ENCODE data around the gene ITPKA. TPM values are rescaled to one million over a fixed set of nuclear protein-coding genes. Genes with fewer than 3 reads are reported as not detected.

ITPKA gene
- total RNA-seq, 1 experiment from 2014 or later, result 16.8 TPM

DNA sequence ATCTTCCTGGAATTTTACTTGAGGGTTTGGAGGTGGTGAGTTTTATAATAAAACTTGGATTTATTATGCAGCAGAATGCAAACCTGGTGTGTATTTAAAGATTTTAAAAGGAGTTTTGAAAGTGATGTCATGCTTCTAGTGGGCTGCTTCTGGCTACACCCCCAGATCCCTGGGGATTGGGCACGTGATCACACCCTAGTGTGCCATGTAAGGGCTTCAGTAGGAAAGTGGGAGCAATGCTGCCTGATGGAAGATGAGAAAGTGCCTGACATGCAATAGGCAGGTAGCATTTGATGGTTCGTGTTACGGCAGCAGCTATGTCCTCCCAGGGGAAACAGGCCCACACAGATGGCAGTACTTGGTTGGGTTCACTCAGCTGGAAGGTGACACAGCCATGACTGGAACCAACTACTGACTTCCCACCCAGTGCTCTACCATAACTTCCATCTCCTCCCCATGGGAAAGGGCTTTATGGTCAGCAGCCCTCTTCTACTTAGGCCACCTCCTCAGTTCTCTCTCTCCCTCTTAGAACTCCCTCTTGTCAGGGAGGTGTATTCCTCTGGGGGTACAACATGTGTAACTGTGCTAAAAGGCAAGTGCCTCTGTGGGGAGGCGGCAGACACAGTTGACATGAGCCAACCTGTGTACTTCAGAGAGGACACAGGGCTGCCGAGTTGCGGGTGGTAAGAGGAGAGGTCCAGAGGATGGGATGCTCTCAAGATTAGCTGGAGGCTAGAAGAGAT is 5.6 kb downstream of the ITPKA start:
- H3K36me3 ChIP-seq (ENCODE audit: low read depth, low read length), result no peaks in the 10 kb centered on the region
- BruUV-seq (replicated peaks), result no TSS peak
- H3K9ac ChIP-seq (ENCODE audit: low read length), result no peak overlapping the region
- intact Hi-C loops (cut with micrococcal nuclease), result loop anchor here (10.0 kb wide), 1 partner anchor 46 kb away; the partner anchor contains the start of gene RPAP1
- DNase-seq, result no peak
- H3K27me3 ChIP-seq (ENCODE audit: low read length), result no peaks in the 10 kb centered on the region
- H3K9me3 ChIP-seq (ENCODE audit: low read length), result no peaks in the 10 kb centered on the region
- H3K4me3 ChIP-seq (ENCODE audit: low read length), result no peak overlapping the region
- TF ChIP-seq, protein P1, sequence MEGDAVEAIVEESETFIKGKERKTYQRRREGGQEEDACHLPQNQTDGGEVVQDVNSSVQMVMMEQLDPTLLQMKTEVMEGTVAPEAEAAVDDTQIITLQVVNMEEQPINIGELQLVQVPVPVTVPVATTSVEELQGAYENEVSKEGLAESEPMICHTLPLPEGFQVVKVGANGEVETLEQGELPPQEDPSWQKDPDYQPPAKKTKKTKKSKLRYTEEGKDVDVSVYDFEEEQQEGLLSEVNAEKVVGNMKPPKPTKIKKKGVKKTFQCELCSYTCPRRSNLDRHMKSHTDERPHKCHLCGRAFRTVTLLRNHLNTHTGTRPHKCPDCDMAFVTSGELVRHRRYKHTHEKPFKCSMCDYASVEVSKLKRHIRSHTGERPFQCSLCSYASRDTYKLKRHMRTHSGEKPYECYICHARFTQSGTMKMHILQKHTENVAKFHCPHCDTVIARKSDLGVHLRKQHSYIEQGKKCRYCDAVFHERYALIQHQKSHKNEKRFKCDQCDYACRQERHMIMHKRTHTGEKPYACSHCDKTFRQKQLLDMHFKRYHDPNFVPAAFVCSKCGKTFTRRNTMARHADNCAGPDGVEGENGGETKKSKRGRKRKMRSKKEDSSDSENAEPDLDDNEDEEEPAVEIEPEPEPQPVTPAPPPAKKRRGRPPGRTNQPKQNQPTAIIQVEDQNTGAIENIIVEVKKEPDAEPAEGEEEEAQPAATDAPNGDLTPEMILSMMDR (conservative IDR thresholded peaks at IDR 0.05; ENCODE audit: low read depth, low read length), result no peak
- TF ChIP-seq EZH2phosphoT487 (IDR thresholded peaks at IDR 0.05; ENCODE audit: borderline replicate concordance, low read length), result no peak
- no peak for TF ChIP-seq EZH2 (IDR thresholded peaks at IDR 0.05; ENCODE audit: low read length, unreplicated experiment)
- H3K9me2 ChIP-seq (replicated peaks; ENCODE audit: low read length), result no peaks in the 10 kb centered on the region
- no peak overlapping the region for H2AFZ ChIP-seq (ENCODE audit: low read length)
- CTCF ChIA-PET, result no interaction called here
- peaks cover 2% of the 10 kb centered on the region; the same call in 1 of the 2 replicates for H3K4me1 ChIP-seq (ENCODE audit: insufficient read depth, low read length)
- POLR2A ChIA-PET (ENCODE audit: unreplicated experiment), result no interaction called here
- H3F3A ChIP-seq (ENCODE audit: low read length, unreplicated experiment), result no peaks in the 10 kb centered on the region
- H3K4me2 ChIP-seq (ENCODE audit: low read length), result no peak overlapping the region
- H4K20me1 ChIP-seq (ENCODE audit: low read length), result no peaks in the 10 kb centered on the region
- H3K27ac ChIP-seq (ENCODE audit: low read length), result no peak overlapping the region
- H3K79me2 ChIP-seq (ENCODE audit: low read length), result no peaks in the 10 kb centered on the region
- ATAC-seq, result no peak

DNA sequence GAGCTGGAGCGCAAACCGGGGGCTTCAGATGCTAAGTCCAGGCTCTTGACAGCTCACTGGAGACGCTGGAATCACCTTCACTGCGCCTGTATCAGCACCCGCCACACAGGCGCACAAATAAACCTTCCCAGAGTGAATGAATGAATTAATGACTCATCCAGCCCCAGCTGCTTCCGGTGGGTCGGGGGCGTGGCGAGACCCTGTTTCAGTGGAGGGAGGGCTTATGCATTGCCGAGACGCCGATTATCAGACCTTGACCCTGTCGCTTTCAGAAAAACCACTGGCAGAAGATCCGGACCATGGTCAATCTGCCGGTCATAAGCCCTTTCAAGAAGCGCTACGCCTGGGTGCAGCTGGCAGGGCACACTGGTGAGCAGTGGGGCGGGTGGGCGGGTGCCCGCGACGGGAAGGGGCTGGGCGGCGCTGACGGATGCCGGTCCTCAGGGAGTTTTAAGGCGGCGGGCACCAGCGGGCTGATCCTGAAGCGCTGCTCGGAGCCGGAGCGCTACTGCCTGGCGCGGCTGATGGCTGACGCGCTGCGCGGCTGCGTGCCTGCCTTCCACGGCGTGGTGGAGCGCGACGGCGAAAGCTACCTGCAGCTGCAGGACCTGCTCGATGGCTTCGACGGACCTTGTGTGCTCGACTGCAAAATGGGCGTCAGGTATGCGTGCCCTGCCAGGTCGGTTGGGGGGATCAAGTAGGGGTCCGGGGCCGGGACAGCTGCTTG is 7.7 kb downstream of the ITPKA start:
- no peaks in the 10 kb centered on the region for H3K36me3 ChIP-seq (ENCODE audit: low read depth, low read length)
- no peak overlapping the region for H3K9ac ChIP-seq (ENCODE audit: low read length)
- POLR2A ChIA-PET (ENCODE audit: unreplicated experiment), result no interaction called here
- no peaks in the 10 kb centered on the region for H4K20me1 ChIP-seq (ENCODE audit: low read length)
- no peaks in the 10 kb centered on the region for H3F3A ChIP-seq (ENCODE audit: low read length, unreplicated experiment)
- H3K9me2 ChIP-seq (replicated peaks; ENCODE audit: low read length), result no peaks in the 10 kb centered on the region
- no peak overlapping the region for H3K4me2 ChIP-seq (ENCODE audit: low read length)
- DNase-seq, result no peak
- BruUV-seq (replicated peaks), result no TSS peak
- no peak overlapping the region for H2AFZ ChIP-seq (ENCODE audit: low read length)
- no peaks in the 10 kb centered on the region for H3K4me1 ChIP-seq (ENCODE audit: insufficient read depth, low read length)
- CTCF ChIA-PET, result no interaction called here
- ATAC-seq, result no peak
- no peak overlapping the region for H3K4me3 ChIP-seq (ENCODE audit: low read length)
- H3K27ac ChIP-seq (ENCODE audit: low read length), result no peak overlapping the region
- no peaks in the 10 kb centered on the region for H3K9me3 ChIP-seq (ENCODE audit: low read length)
- intact Hi-C loops (cut with micrococcal nuclease), result no loop called here
- H3K27me3 ChIP-seq (ENCODE audit: low read length), result no peaks in the 10 kb centered on the region
- H3K79me2 ChIP-seq (ENCODE audit: low read length), result no peaks in the 10 kb centered on the region
- TF ChIP-seq EZH2phosphoT487 (IDR thresholded peaks at IDR 0.05; ENCODE audit: borderline replicate concordance, low read length) (no peak), EZH2 (IDR thresholded peaks at IDR 0.05; ENCODE audit: low read length, unreplicated experiment) (no peak)
- TF ChIP-seq, protein P1 (conservative IDR thresholded peaks at IDR 0.05; ENCODE audit: low read depth, low read length), result no peak

Data from PC-3 (cell line).